Lower leg skin (tissue), 3 donors: ENCODE data around the gene MINDY4.

ENCODE experiments used
- CTCF ChIP-seq, 3 donors: fragments of 450-650 bp; IDR thresholded peaks; one replicate each; pipeline ENCODE4 v1.5.1; 2016; ENCODE audit warnings: antibody characterized with exemption in 3 of 3, mild to moderate bottlenecking in 3 of 3, moderate library complexity in 2 of 3
- POLR2A ChIP-seq, 2 donors: fragments of 450-650 bp; IDR thresholded peaks; one replicate each; pipeline ENCODE4 v1.6.1; 2016 to 2017; ENCODE audit warnings: antibody characterized with exemption in 2 of 2, mild to moderate bottlenecking in 1 of 2, moderate library complexity in 1 of 2

GRCh38 chr7:30923774-30924413 lies 152.7 kb downstream of the MINDY4 start:
- no peak for TF ChIP-seq CTCF (IDR thresholded peaks at IDR 0.05)
- no peak for TF ChIP-seq POLR2A (IDR thresholded peaks at IDR 0.05)
